GM18498 (cell line): ENCODE results near the gene CDH23.

ENCODE experiments used
- ATAC-seq: cut with Tn5 transposase; IDR thresholded peaks from one replicate; pipeline ENCODE4 v1.9.1; 2021; ENCODE audit warnings: mild to moderate bottlenecking, moderate library complexity; ENCODE audit not compliant: unreplicated experiment

CDH23 gene

GRCh38 chr10:71818674-71819260 is 422.0 kb downstream of the CDH23 start:
- ATAC-seq = no peak

DNA sequence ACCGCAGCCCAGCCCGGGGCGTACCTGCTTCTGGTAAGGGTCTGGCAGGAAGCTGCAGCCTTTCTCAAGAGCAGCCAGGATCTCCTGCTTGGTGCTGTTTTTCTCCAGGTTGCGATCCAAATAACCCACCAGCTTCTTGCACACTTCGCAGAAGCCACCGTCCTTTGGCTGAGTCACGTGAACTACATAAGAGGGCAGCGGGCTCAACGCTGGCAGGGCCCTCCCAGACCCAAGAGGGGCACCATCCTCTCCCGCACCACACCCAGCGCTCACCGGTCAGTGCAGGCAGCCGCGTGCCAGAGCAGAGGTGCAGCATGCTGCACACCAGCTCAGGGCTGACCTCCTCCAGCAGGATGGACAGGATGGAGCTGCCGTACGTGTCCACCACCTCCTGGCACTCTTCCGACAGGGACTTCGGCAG is 422.7 kb downstream of the CDH23 start:
- ATAC-seq = no peak

DNA sequence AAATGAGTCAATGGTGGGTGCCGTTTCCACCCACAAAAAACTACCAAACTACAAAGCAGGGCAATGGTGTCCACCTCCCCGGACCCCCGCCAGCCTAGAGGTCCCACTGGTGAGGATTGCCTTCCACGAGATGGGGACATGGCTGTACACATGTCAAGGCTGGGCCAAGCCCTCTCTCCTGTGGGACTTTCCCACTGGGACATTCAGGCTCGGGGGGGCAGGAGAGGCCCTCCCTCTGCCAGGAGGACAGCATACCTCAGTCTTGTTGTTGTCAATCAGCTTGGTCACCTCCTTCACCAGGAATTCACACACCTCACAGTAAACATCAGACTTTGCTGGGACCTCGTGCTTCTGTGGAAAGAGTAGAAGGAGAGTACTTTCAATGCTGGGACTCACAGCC is 423.3 kb downstream of the CDH23 start:
- no peak for ATAC-seq

- no peak for ATAC-seq
These were observed 424.2 kb downstream of the CDH23 start for GRCh38 chr10:71820966-71821365.

DNA sequence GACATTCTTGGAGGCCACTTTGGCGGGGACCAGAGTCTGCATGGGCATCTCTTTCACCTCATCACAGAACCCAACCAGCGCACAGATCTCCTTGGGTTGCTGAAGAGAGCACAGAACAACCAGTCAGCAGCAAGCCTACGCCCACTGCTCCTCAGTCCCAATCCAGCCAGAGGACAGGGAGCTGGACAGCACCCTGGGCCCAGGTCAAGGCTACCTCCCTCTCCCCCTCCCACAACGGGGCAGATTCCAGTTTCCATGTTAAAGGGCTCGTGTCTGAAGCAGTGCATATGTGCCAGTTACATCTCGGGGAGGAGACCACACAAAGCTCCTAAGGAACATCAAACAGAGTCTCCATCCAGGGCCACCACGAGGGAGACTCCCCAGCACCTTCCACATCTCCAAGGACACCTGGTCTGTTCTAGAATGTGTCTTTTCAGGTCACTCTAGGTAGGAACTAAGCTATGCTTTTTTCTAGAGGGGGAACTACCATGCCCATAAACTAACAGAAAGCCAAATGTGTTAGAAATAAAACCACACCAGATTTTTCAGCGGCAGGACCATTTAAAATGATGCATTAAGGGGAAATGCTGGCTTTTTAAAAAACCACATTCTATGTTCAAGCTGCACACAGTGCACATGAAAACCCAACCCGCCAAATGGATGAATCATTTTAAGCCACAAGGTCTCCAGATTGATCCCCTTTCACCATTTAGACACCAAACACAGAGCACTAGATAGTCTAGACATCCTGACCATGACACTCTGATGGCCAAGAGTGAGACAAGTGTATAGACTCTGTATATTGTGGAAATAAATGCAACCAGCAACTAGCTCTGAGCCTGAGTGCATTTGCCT is 425.4 kb downstream of the CDH23 start:
- ATAC-seq = no peak

DNA sequence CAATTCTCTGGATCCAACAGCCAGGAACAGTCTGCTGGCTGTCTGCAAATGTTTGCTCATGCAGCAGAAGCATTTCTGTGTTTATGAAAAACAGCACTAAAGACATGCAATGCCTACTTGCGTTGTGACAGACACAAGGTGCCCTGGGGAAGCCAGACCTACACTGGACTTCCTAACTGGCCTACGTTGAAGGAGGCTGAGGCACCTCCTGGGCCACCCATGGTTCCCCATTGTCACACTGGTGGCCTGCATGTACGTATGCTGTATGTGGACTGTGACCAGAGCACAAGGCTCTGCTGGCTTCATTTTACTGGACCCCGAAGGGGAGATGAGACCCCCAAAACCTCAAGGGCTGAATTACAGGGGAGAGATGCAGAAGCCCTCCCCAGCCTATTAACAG is 426.6 kb downstream of the CDH23 start:
- no peak for ATAC-seq

- ATAC-seq = no peak
These were observed 427.6 kb downstream of the CDH23 start for GRCh38 chr10:71824333-71824732.

GRCh38 chr10:71825217-71825616 is 428.5 kb downstream of the CDH23 start:
- no peak for ATAC-seq

- no peak for ATAC-seq
These were observed 431.1 kb downstream of the CDH23 start for GRCh38 chr10:71827852-71828251.

DNA sequence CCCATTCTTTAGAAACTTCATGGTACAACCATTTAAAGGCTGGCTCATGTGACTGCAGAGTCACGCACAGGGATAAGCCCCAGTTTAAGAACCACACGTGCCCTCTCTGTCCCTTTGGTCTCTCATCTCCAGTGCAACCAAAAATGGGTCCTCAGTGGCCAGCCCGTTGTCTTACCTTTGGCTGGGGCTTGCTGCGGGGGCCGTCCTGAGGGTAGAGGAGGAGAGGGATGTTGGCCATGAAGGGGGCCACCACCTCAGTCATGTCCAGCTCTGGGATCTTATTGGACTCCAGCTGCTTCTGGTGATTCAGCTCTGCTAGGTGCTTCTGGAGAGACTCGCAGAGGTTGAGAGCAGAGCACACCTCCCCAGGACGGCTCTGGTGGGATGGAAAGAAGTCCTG is 432.0 kb downstream of the CDH23 start:
- no peak for ATAC-seq

DNA sequence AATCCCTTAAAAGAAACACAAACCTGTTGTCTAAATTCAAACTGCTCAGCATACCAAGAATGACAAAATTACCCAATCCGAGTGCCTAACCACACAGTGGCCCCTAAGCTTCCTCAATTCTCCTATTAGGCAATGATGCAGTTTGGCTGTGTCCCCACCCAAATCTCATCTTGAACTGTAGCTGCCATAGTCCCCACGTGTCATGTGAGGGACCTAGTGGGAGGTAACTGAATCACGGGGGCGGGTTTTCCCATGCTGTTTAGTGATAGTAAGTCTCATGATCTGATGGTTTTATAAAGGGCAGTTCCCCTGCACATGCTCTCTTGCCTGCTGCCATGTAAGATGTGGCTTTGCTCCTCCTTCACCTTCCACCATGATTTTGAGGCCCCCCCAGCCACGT is 432.5 kb downstream of the CDH23 start:
- ATAC-seq = no peak

DNA sequence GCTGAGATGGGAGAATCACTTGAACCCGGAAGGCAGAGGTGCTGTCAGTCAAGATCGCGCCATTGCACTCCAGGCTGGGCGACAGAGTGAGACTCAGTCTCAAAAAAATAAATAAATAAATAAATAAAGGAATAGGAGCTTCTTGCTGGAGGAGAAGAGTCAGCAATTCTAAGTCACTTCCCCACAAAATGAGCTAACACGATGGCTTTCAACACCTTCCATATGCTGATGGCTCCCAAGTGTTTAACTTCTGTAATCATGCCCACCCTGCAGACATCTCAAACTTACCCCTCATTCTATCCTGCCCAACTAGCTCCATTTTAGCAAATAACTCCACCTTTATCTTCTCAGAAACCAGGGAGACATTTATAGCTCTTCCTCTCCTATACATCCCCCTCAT is 433.2 kb downstream of the CDH23 start:
- no peak for ATAC-seq

DNA sequence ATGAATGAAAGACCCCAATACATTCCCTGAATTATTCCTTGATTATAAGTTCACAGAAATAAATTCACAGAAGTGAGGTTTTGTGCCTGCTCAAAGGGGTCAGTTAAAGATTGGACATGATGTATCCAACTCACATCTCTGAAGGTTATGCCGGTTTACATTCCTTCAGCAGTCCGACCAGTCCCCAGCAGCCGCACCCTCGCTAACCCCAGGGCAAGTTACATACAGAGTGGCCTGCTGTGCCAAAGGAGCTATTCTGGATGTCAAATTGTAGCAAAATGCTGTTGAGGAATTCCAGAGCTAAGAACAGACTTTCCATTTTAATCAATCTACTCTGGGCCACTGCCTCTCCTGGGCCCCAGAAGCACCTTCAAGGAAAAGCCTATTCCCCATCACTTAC is 434.0 kb downstream of the CDH23 start:
- no peak for ATAC-seq

GRCh38 chr10:71831646-71832552 is 435.2 kb downstream of the CDH23 start:
- no peak for ATAC-seq

DNA sequence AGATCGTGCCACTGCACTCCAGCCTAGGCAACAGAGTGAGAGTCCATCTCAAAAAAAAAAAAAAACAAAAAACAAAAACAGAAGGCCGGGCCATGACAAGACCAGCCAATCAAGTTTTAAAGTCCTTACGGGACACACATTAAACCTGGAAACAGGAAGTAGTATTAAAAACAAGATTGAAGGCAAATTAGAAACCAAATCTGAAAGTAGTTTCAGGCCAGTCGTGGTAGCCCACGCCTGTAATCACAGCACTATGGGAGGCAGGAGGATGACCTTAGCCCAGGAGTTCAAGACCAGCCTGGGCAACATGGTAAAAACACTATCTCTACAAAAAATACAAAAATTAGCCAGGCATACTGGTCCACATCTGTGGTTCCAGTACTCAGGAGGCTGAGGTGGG is 436.2 kb downstream of the CDH23 start:
- ATAC-seq = no peak

GRCh38 chr10:71833451-71834342 is 437.0 kb downstream of the CDH23 start:
- ATAC-seq = no peak

DNA sequence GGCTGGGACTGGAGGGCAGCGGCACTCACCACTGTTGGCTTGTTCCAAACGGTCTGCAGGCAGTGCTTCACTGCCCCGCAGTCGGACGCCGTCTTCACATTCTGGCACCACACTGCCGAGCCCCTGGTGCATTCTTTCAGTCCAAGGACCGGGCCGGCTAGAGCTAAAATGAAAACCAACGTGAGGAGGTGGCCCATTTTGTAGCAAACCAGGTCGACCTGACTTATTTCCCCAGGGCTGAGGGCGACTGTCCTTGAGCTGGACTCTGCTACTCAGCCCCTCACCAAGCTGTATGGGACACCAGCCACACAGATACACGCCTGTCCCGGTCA is 437.6 kb downstream of the CDH23 start:
- ATAC-seq = no peak

- ATAC-seq = peak; percentile 86
These were observed 439.2 kb downstream of the CDH23 start for GRCh38 chr10:71835671-71836595.

- ATAC-seq = peak; percentile 32
These were observed 439.9 kb downstream of the CDH23 start for GRCh38 chr10:71836596-71836974.
